HCT116 (cell line): Measurements from ENCODE around the gene UMODL1.

Experiments
- EZH2phosphoT487 ChIP-seq: fragments of 200-600 bp; IDR thresholded peaks from 2 replicates; pipeline ENCODE4 v1.6.1; 2018; ENCODE audit warnings: antibody characterized with exemption, borderline replicate concordance
- TF ChIP-seq, protein P1 (sequence below), 3 experiments: fragments of 200-600 bp in 1 of 3; sonication (generic) in 1 of 3; IDR thresholded peaks in 2 of 3; conservative IDR thresholded peaks in 1 of 3; 2 replicates each; pipeline ENCODE4 v1.5.1; 2012 to 2017; ENCODE audit warnings: low read depth in 2 of 3, low read length in 2 of 3, antibody characterized with exemption in 1 of 3, borderline replicate concordance in 1 of 3, control low read depth in 1 of 3, mild to moderate bottlenecking in 1 of 3, mixed read lengths in 1 of 3, mixed run types in 1 of 3, moderate library complexity in 1 of 3; ENCODE audit not compliant: insufficient read depth in 1 of 3
- TF ChIP-seq, protein P2 (sequence below): IDR thresholded peaks from 2 replicates; pipeline ENCODE4 v1.6.1; 2012

DNA sequence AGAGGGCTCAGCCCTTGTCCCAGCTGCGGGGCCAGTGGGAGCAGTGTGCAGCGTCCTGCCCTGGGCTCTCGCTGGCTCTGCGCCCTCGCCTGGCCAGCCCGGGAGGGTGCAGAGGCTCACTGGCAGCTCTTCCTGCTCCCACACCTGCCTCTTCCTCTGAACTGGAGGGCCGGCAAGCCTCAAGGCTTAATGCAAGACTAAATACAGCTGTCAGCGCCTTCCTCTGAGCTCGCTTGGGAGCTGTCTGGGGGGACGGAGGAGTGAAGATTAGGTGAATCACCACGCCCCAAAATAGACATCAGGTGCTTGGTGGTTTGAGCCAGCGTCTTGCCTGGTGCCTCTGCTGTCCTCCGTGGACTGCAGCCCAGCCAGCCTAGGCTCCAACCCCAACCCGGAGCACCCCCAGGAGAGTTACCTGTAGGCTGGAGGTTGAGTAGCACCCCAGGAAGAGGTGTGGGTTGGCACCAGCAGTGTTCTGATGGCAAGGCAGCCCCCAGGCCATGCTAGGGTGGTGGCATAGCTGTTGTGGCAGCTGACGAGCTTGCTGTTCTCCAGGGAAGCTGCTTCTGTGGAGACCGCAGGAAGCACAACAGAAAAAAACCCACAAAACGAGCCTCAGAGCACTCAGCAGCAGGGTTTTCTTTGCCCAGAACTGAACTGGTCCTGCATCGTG, 36.9 kb downstream of the UMODL1 start:
- no peak for TF ChIP-seq EZH2phosphoT487
- TF ChIP-seq, protein P1, sequence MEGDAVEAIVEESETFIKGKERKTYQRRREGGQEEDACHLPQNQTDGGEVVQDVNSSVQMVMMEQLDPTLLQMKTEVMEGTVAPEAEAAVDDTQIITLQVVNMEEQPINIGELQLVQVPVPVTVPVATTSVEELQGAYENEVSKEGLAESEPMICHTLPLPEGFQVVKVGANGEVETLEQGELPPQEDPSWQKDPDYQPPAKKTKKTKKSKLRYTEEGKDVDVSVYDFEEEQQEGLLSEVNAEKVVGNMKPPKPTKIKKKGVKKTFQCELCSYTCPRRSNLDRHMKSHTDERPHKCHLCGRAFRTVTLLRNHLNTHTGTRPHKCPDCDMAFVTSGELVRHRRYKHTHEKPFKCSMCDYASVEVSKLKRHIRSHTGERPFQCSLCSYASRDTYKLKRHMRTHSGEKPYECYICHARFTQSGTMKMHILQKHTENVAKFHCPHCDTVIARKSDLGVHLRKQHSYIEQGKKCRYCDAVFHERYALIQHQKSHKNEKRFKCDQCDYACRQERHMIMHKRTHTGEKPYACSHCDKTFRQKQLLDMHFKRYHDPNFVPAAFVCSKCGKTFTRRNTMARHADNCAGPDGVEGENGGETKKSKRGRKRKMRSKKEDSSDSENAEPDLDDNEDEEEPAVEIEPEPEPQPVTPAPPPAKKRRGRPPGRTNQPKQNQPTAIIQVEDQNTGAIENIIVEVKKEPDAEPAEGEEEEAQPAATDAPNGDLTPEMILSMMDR (IDR thresholded peaks at IDR 0.05 in 2 of 3, conservative IDR thresholded peaks at IDR 0.05 in 1 of 3; ENCODE audit: borderline replicate concordance in 1 of 3, insufficient read depth in 1 of 3, low read depth in 2 of 3, low read length in 2 of 3), result peak; percentile 40 to 65 (median 43); a peak in 5 of 6 replicates
- TF ChIP-seq, protein P2, sequence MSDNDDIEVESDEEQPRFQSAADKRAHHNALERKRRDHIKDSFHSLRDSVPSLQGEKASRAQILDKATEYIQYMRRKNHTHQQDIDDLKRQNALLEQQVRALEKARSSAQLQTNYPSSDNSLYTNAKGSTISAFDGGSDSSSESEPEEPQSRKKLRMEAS, result no peak
